H1 (cell line): ENCODE data around the gene NUP210. TPM values are rescaled to one million over a fixed set of nuclear protein-coding genes. Genes with fewer than 3 reads are reported as not detected.
A peak's percentile ranks its signal among the peaks of the same experiment; 100 is the strongest.

Source experiments
- CTCF ChIA-PET: fragments of 300-600 bp; sonication (Branson Sonifier 250); formaldehyde crosslinking; loops from one replicate; lab custom pipeline; 2021; ENCODE audit not compliant: partially characterized antibody; lab: Charles Lee
- POLR2A ChIA-PET: fragments of 300-600 bp; sonication (Branson Sonifier 250); formaldehyde crosslinking; loops from one replicate; lab custom pipeline; 2021; ENCODE audit warnings: inconsistent platforms; ENCODE audit not compliant: partially characterized antibody; lab: Charles Lee
- DNase-seq, 2 experiments: peaks; one replicate each; pipeline versions ENCODE4 v3.0.0 to v3.0.0-alpha.2; 2010 to 2022; ENCODE audit warnings: low spot score in 2 of 2, low read depth in 1 of 2, mixed read lengths in 1 of 2
- FAIRE-seq: peaks from 2 replicates; lab custom pipeline; 2011; peaks lifted over from hg19 to GRCh38; lab: Jason Lieb, UNC
- H2AFZ ChIP-seq: 2 replicates; pipeline ENCODE4 v1.8.1; 2012; ENCODE audit warnings: low read length, inconsistent platforms
- H2AK5ac ChIP-seq: 2 replicates; pipeline ENCODE4 v1.6.1; 2013; ENCODE audit warnings: low read depth, low read length
- H2BK120ac ChIP-seq: replicated peaks from 2 replicates; pipeline ENCODE3; 2013; ENCODE audit warnings: low read depth, low read length, inconsistent platforms
- H2BK12ac ChIP-seq: 2 replicates; pipeline ENCODE4 v1.6.1; 2013; ENCODE audit warnings: low read depth, low read length
- H2BK15ac ChIP-seq: 2 replicates; pipeline ENCODE4 v1.6.1; 2013; ENCODE audit warnings: low read length
- H2BK20ac ChIP-seq: 2 replicates; pipeline ENCODE4 v1.6.1; 2013; ENCODE audit warnings: low read length
- H2BK5ac ChIP-seq: 2 replicates; pipeline ENCODE4 v1.6.1; 2013; ENCODE audit warnings: low read depth, low read length
- H3K14ac ChIP-seq: 2 replicates; pipeline ENCODE4 v1.6.1; 2013; ENCODE audit warnings: inconsistent platforms; ENCODE audit not compliant: insufficient read length
- H3K18ac ChIP-seq: 2 replicates; pipeline ENCODE4 v1.6.1; 2013; ENCODE audit warnings: low read length; ENCODE audit errors: extremely low read depth
- H3K23ac ChIP-seq: 2 replicates; pipeline ENCODE4 v1.6.1; 2013; ENCODE audit warnings: inconsistent platforms; ENCODE audit not compliant: insufficient read length
- H3K23me2 ChIP-seq: 2 replicates; pipeline ENCODE4 v1.6.1; 2013; ENCODE audit warnings: low read depth, low read length
- H3K27ac ChIP-seq: 2 replicates; pipeline ENCODE4 v1.6.1; 2011; ENCODE audit warnings: low read depth, low read length, inconsistent platforms
- H3K27me3 ChIP-seq, 4 experiments: replicated peaks in 1 of 4; 1 replicate in 1 of 4; 2 replicates in 3 of 4; pipeline versions ENCODE4 v1.6.1 to v1.8.1; 2011 to 2013; ENCODE audit warnings: low read length in 3 of 4, mild to moderate bottlenecking in 3 of 4, inconsistent platforms in 2 of 4, mixed read lengths in 2 of 4, moderate library complexity in 1 of 4; ENCODE audit not compliant: control insufficient read depth in 3 of 4, insufficient read depth in 3 of 4; ENCODE audit errors: extremely low read depth in 1 of 4
- H3K36me3 ChIP-seq, 4 experiments: 2 replicates each; pipeline versions ENCODE4 v1.6.1 to v1.8.1; 2011 to 2013; ENCODE audit warnings: mild to moderate bottlenecking in 4 of 4, low read length in 3 of 4, moderate library complexity in 2 of 4, control low read depth in 1 of 4, inconsistent platforms in 1 of 4; ENCODE audit not compliant: insufficient read depth in 4 of 4, control insufficient read depth in 2 of 4
- H3K4ac ChIP-seq: replicated peaks from 2 replicates; pipeline ENCODE3; 2013; ENCODE audit warnings: low read length, low read depth, mixed read lengths, inconsistent platforms; ENCODE audit not compliant: insufficient read length
- H3K4me1 ChIP-seq, 4 experiments: replicated peaks in 1 of 4; 1 replicate in 1 of 4; 2 replicates in 3 of 4; pipeline versions ENCODE4 v1.6.1 to v1.8.1; 2011 to 2013; ENCODE audit warnings: low read length in 3 of 4, inconsistent platforms in 2 of 4, mixed read lengths in 1 of 4; ENCODE audit not compliant: insufficient read depth in 4 of 4, control insufficient read depth in 3 of 4
- H3K4me2 ChIP-seq, 2 experiments: 2 replicates each; pipeline versions ENCODE4 v1.6.1 to v1.8.1; 2011 to 2013; ENCODE audit warnings: low read depth in 2 of 2, low read length in 2 of 2, control low read depth in 1 of 2, inconsistent platforms in 1 of 2, mild to moderate bottlenecking in 1 of 2; ENCODE audit not compliant: insufficient read depth in 1 of 2
- H3K4me3 ChIP-seq, 4 experiments: fragments of 200-600, 300-600 bp in 1 of 4; sonication (generic), shearing (Covaris generic), sonication (Bioruptor Twin) in 1 of 4; 2 replicates each; pipeline versions ENCODE4 v1.5.1 to v1.8.1; 2011 to 2016; ENCODE audit warnings: low read length in 4 of 4, low read depth in 3 of 4, control low read depth in 2 of 4, inconsistent platforms in 2 of 4, mild to moderate bottlenecking in 2 of 4, mixed read lengths in 1 of 4, moderate library complexity in 1 of 4; ENCODE audit not compliant: insufficient read depth in 2 of 4; ENCODE audit errors: extremely low read depth in 1 of 4
- H3K56ac ChIP-seq: replicated peaks from 2 replicates; pipeline ENCODE3; 2013; ENCODE audit warnings: low read depth, mild to moderate bottlenecking, mixed read lengths, low read length, inconsistent platforms; ENCODE audit not compliant: insufficient read length
- H3K79me1 ChIP-seq: 2 replicates; pipeline ENCODE4 v1.6.1; 2013; ENCODE audit warnings: low read depth, low read length, control low read depth
- H3K79me2 ChIP-seq, 2 experiments: 2 replicates each; pipeline versions ENCODE4 v1.6.1 to v1.8.1; 2012 to 2013; ENCODE audit warnings: low read length in 2 of 2, mild to moderate bottlenecking in 2 of 2, inconsistent platforms in 1 of 2; ENCODE audit not compliant: insufficient read depth in 2 of 2, control insufficient read depth in 1 of 2
- H3K9ac ChIP-seq, 4 experiments: replicated peaks in 1 of 4; 1 replicate in 1 of 4; 2 replicates in 3 of 4; pipeline versions ENCODE4 v1.6.1 to v1.8.1; 2011 to 2013; ENCODE audit warnings: low read depth in 3 of 4, low read length in 3 of 4, control low read depth in 2 of 4, mild to moderate bottlenecking in 2 of 4, moderate library complexity in 2 of 4, inconsistent platforms in 1 of 4; ENCODE audit errors: extremely low read depth in 1 of 4
- H3K9me3 ChIP-seq, 2 experiments: 2 replicates each; pipeline versions ENCODE4 v1.6.1 to v1.8.1; 2012 to 2013; ENCODE audit warnings: mild to moderate bottlenecking in 2 of 2, moderate library complexity in 2 of 2, control low read depth in 1 of 2, inconsistent platforms in 1 of 2, low read depth in 1 of 2, low read length in 1 of 2, mixed read lengths in 1 of 2; ENCODE audit not compliant: insufficient read depth in 2 of 2
- H4K20me1 ChIP-seq, 2 experiments: replicated peaks in 1 of 2; 2 replicates each; pipeline versions ENCODE3 to v1.8.1; 2011 to 2013; ENCODE audit warnings: inconsistent platforms in 2 of 2, low read length in 2 of 2, mild to moderate bottlenecking in 1 of 2; ENCODE audit not compliant: insufficient read depth in 2 of 2, control insufficient read depth in 1 of 2
- H4K5ac ChIP-seq: 2 replicates; pipeline ENCODE4 v1.6.1; 2013; ENCODE audit warnings: low read length, low read depth, mixed read lengths, inconsistent platforms; ENCODE audit not compliant: insufficient read length
- H4K8ac ChIP-seq: 2 replicates; pipeline ENCODE4 v1.8.0; 2013; ENCODE audit warnings: mild to moderate bottlenecking, moderate library complexity, low read length, inconsistent platforms; ENCODE audit not compliant: insufficient read depth; ENCODE audit errors: extremely low read depth
- H4K91ac ChIP-seq: replicated peaks from 2 replicates; pipeline ENCODE3; 2013; ENCODE audit warnings: low read length, mixed read lengths, inconsistent platforms; ENCODE audit not compliant: insufficient read length
- MAX ChIP-seq: IDR thresholded peaks from 2 replicates; pipeline ENCODE4 v1.6.1; 2012; ENCODE audit warnings: inconsistent platforms
- WGBS, 2 experiments: shearing (Covaris generic) in 1 of 2; methylation state at CpG; one replicate each; pipeline versions ENCODE4 v1.1.6 to v1.1.7; 2013 to 2015; ENCODE audit warnings: low lambda C conversion rate in 2 of 2, mixed read lengths in 2 of 2, inconsistent platforms in 1 of 2, low coverage in 1 of 2, missing lambda C conversion rate in 1 of 2; ENCODE audit not compliant: insufficient replicate concordance in 2 of 2, insufficient coverage in 1 of 2, insufficient read length in 1 of 2; ENCODE audit errors: extremely low coverage in 1 of 2, missing lambda C conversion rate in 1 of 2; 5-methylcytosine and 5-hydroxymethylcytosine counted together
- polyA plus RNA-seq, 7 experiments: library from polyadenylated mRNA; depleted of rRNA in 3 of 7; stranded (reverse) in 5 of 7; unstranded in 2 of 7; fragments of >200 nt in 5 of 7; fragments of 200-250 nt in 2 of 7; gene quantifications; 1 replicate in 5 of 7; 2 replicates in 1 of 7; 4 replicates in 1 of 7; pipeline versions ENCODE4 v1.2.1 to v1.2.3, GENCODE V29; 2011 to 2013; ENCODE audit warnings: missing spikeins in 2 of 7, mixed read lengths in 2 of 7
- total RNA-seq: library from RNA; stranded (reverse); fragmentation: NEBNext Ultra II Directional; extraction: Animal tissue kit (Norgen Biotek cat#: 25700); gene quantifications from 2 replicates; pipeline ENCODE4 v1.2.1, GENCODE V29; 2021

Gene NUP210
- total and polyA plus RNA-seq, 2 of the 8 experiments (the other 6 are each of a cell fraction or from before 2014, with no cell fraction given), result 51.0 to 53.7 TPM

GRCh38 chr3:13325892-13326443 is 94.2 kb downstream of the NUP210 start:
- no peaks in the 10 kb centered on the region for H3K4me1 ChIP-seq
- H3K23ac ChIP-seq, result no peak overlapping the region
- H2BK5ac ChIP-seq, result no peak overlapping the region
- no peak for DNase-seq
- H3K9me3 ChIP-seq, result no peaks in the 10 kb centered on the region
- H3K56ac ChIP-seq, result no peak overlapping the region
- CTCF ChIA-PET, result interaction anchor here (0.6 to 4.0 kb wide), 13 partner anchors 10 to 234 kb away, joined by 3 to 20 read pairs (median 4); no protein-coding TSS in a partner anchor
- H3K23me2 ChIP-seq, result no peaks in the 10 kb centered on the region
- POLR2A ChIA-PET, result no interaction called here
- peaks cover 2 to 3% of the 10 kb centered on the region in 2 experiments for H4K20me1 ChIP-seq
- 90% methylated on average over 7 of the region's 7 CpGs; no CpG with 5 or more reads in 1 of the 2 experiments for WGBS, 2 experiments
- H3K18ac ChIP-seq, result no peak overlapping the region
- H2BK20ac ChIP-seq, result no peak overlapping the region
- H3K4ac ChIP-seq, result no peak overlapping the region
- no peak overlapping the region for H2AK5ac ChIP-seq
- no peak overlapping the region for H3K4me2 ChIP-seq
- H2BK12ac ChIP-seq, result no peak overlapping the region
- no peak overlapping the region for H4K5ac ChIP-seq
- no peaks in the 10 kb centered on the region for H3K79me2 ChIP-seq
- no peak overlapping the region; the same call in 1 of the 2 replicates for H4K8ac ChIP-seq
- no peaks in the 10 kb centered on the region for H3K27me3 ChIP-seq
- H2BK15ac ChIP-seq, result no peak overlapping the region
- H3K4me3 ChIP-seq, result no peak overlapping the region
- H3K79me1 ChIP-seq, result no peaks in the 10 kb centered on the region
- H4K91ac ChIP-seq, result peak overlapping the region; percentile 26
- no peak for FAIRE-seq
- H2BK120ac ChIP-seq, result no peak overlapping the region
- no peak overlapping the region for H2AFZ ChIP-seq
- no peak overlapping the region for H3K9ac ChIP-seq
- H3K27ac ChIP-seq, result no peak overlapping the region
- peaks cover 5 to 47% (median 38%) of the 10 kb centered on the region in 4 experiments; a peak in 7 of 8 replicates for H3K36me3 ChIP-seq
- H3K14ac ChIP-seq, result no peak overlapping the region
- no peak for TF ChIP-seq MAX
